Ovary (tissue), 3 donors: ENCODE results near the gene GAK.

Experiments
- EP300 ChIP-seq: sonication (generic); formaldehyde crosslinking; IDR thresholded peaks from one replicate; pipeline ENCODE4 v1.6.1; 2017; ENCODE audit warnings: antibody characterized with exemption
- POLR2A ChIP-seq: fragments of 450-650 bp; IDR thresholded peaks from one replicate; pipeline ENCODE4 v1.6.1; 2017; ENCODE audit warnings: antibody characterized with exemption, mild to moderate bottlenecking, moderate library complexity
- TF ChIP-seq, protein P1 (sequence below), 3 donors: fragments of 450-650 bp in 2 of 3; fragments of 200-600 bp in 1 of 3; IDR thresholded peaks; one replicate each; pipeline versions ENCODE4 v1.5.1 to v1.8.0; 2016 to 2022; ENCODE audit warnings: antibody characterized with exemption in 3 of 3, mild to moderate bottlenecking in 1 of 3
- donor health status: DM: no; HTN: no; CAD: no.

DNA sequence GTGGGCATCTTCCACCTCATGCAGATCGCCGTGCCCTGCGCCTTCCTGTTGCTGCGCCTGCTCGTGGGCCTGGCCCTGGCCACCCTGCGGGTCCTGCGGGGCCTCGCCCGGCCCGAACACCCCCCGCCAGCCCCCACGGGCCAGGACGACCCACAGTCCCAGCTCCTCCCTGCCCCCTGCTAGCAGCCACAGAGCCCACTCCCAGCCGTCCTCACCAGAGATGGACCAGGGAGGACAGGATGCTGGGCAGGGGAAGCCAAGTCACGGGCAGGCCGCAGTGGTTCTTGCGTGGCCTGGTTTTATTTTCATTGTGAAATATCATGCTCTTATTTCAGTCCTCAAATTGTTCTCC, 26.2 kb upstream of the GAK start:
- TF ChIP-seq POLR2A (no peak), EP300 (no peak)
- TF ChIP-seq, protein P1, sequence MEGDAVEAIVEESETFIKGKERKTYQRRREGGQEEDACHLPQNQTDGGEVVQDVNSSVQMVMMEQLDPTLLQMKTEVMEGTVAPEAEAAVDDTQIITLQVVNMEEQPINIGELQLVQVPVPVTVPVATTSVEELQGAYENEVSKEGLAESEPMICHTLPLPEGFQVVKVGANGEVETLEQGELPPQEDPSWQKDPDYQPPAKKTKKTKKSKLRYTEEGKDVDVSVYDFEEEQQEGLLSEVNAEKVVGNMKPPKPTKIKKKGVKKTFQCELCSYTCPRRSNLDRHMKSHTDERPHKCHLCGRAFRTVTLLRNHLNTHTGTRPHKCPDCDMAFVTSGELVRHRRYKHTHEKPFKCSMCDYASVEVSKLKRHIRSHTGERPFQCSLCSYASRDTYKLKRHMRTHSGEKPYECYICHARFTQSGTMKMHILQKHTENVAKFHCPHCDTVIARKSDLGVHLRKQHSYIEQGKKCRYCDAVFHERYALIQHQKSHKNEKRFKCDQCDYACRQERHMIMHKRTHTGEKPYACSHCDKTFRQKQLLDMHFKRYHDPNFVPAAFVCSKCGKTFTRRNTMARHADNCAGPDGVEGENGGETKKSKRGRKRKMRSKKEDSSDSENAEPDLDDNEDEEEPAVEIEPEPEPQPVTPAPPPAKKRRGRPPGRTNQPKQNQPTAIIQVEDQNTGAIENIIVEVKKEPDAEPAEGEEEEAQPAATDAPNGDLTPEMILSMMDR (IDR thresholded peaks at IDR 0.05), result no peak
